Suprapubic skin (tissue), 4 donors: ENCODE data around the gene SPTB.

Experiments used
- EP300 ChIP-seq: sonication (generic); formaldehyde crosslinking; IDR thresholded peaks from one replicate; pipeline ENCODE4 v1.6.1; 2017; ENCODE audit warnings: antibody characterized with exemption
- POLR2A ChIP-seq, 2 donors: fragments of 450-650 bp; IDR thresholded peaks; one replicate each; pipeline ENCODE4 v1.6.1; 2017; ENCODE audit warnings: antibody characterized with exemption in 2 of 2, mild to moderate bottlenecking in 2 of 2, moderate library complexity in 2 of 2
- POLR2AphosphoS5 ChIP-seq, 3 donors: sonication (generic); formaldehyde crosslinking; IDR thresholded peaks; one replicate each; pipeline ENCODE4 v1.6.1; 2017; ENCODE audit warnings: antibody characterized with exemption in 3 of 3
- TF ChIP-seq, protein P1 (sequence below), 2 donors: fragments of 200-600 bp in 1 of 2; fragments of 450-650 bp in 1 of 2; sonication (generic) in 1 of 2; IDR thresholded peaks; one replicate each; pipeline ENCODE4 v1.5.1; 2016 to 2019; ENCODE audit warnings: antibody characterized with exemption in 2 of 2, mild to moderate bottlenecking in 1 of 2, moderate library complexity in 1 of 2

DNA sequence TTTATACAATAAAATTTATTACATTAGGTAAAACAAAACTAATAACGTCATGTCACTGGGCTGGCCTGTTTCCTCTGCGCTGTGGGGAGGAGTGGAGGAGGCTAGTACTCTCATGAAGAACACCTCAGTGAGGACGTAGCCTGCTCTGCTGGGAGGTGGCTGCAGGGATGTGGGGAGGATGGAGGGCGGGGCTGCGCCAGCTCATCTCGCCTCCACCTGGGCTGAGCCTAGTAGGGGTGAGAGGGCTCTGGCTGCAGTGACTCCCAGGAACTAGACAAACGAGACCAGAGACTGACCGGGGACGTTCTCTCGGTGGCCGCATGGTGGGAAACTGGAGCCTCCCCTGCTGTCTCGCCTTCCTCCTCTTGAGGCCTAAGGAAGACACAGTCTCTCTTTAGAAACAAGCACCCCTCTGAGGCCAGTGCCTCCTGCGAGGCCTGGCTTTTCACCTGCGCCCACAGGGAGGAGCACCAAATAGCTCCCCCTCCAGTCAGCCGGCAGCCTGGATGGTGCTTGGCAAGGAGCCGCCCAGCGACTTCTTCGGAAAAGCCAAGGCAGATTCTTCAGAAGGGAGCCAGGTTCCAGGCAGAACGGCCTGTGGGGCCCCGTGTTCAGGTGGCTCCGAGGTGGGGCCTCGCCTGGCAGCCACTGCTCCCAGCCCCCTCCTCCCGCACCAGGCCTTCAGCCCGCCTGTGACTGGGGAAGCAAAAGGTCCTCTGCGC is 113.1 kb downstream of the SPTB start:
- TF ChIP-seq, protein P1, sequence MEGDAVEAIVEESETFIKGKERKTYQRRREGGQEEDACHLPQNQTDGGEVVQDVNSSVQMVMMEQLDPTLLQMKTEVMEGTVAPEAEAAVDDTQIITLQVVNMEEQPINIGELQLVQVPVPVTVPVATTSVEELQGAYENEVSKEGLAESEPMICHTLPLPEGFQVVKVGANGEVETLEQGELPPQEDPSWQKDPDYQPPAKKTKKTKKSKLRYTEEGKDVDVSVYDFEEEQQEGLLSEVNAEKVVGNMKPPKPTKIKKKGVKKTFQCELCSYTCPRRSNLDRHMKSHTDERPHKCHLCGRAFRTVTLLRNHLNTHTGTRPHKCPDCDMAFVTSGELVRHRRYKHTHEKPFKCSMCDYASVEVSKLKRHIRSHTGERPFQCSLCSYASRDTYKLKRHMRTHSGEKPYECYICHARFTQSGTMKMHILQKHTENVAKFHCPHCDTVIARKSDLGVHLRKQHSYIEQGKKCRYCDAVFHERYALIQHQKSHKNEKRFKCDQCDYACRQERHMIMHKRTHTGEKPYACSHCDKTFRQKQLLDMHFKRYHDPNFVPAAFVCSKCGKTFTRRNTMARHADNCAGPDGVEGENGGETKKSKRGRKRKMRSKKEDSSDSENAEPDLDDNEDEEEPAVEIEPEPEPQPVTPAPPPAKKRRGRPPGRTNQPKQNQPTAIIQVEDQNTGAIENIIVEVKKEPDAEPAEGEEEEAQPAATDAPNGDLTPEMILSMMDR (IDR thresholded peaks at IDR 0.05), result no peak
- no peak for TF ChIP-seq EP300
- no peak for TF ChIP-seq POLR2A (IDR thresholded peaks at IDR 0.05)
- TF ChIP-seq POLR2AphosphoS5 (IDR thresholded peaks at IDR 0.05), result no peak
